HEK293T (cell line): ENCODE results near the gene CCT3.

ENCODE experiments used
- ARNT ChIP-seq: fragments of 450-650 bp; IDR thresholded peaks from 2 replicates; pipeline ENCODE4 v1.6.1; 2017; ENCODE audit warnings: mild to moderate bottlenecking
- BHLHE40 ChIP-seq: fragments of 450-650 bp; IDR thresholded peaks from 2 replicates; pipeline ENCODE4 v1.6.1; 2016; ENCODE audit warnings: mild to moderate bottlenecking, moderate library complexity, borderline replicate concordance
- ELF4 ChIP-seq: fragments of 450-650 bp; IDR thresholded peaks from 2 replicates; pipeline ENCODE4 v1.6.1; 2017; ENCODE audit warnings: antibody characterized with exemption
- FOXA1 ChIP-seq: fragments of 450-650 bp; IDR thresholded peaks from 2 replicates; pipeline ENCODE4 v1.6.1; 2016; ENCODE audit warnings: mild to moderate bottlenecking
- FOXK2 ChIP-seq: fragments of 450-650 bp; IDR thresholded peaks from 2 replicates; pipeline ENCODE4 v1.6.1; 2016; ENCODE audit warnings: mild to moderate bottlenecking
- FOXM1 ChIP-seq: fragments of 450-650 bp; IDR thresholded peaks from 2 replicates; pipeline ENCODE4 v1.6.1; 2017; ENCODE audit warnings: mild to moderate bottlenecking, borderline replicate concordance
- HDGF ChIP-seq: fragments of 450-650 bp; IDR thresholded peaks from 2 replicates; pipeline ENCODE4 v1.6.1; 2017; ENCODE audit warnings: antibody characterized with exemption, borderline replicate concordance
- LEF1 ChIP-seq: fragments of 450-650 bp; IDR thresholded peaks from 2 replicates; pipeline ENCODE4 v1.6.1; 2017; ENCODE audit warnings: mild to moderate bottlenecking, borderline replicate concordance
- NFRKB ChIP-seq: fragments of 450-650 bp; IDR thresholded peaks from 2 replicates; pipeline ENCODE4 v1.6.1; 2016; ENCODE audit warnings: mild to moderate bottlenecking, moderate library complexity
- SP1 ChIP-seq: fragments of 450-650 bp; IDR thresholded peaks from 2 replicates; pipeline ENCODE4 v1.6.1; 2017
- SUZ12 ChIP-seq: fragments of 450-650 bp; IDR thresholded peaks from 2 replicates; pipeline ENCODE4 v1.6.1; 2016; ENCODE audit warnings: mild to moderate bottlenecking
- TARDBP ChIP-seq: fragments of 450-650 bp; IDR thresholded peaks from 2 replicates; pipeline ENCODE4 v1.6.1; 2016
- ZNF384 ChIP-seq: fragments of 450-650 bp; IDR thresholded peaks from 2 replicates; pipeline ENCODE4 v1.6.1; 2016
- TF ChIP-seq, protein P1 (sequence below): fragments of 450-650 bp; IDR thresholded peaks from 2 replicates; pipeline ENCODE4 v1.6.1; 2016

DNA sequence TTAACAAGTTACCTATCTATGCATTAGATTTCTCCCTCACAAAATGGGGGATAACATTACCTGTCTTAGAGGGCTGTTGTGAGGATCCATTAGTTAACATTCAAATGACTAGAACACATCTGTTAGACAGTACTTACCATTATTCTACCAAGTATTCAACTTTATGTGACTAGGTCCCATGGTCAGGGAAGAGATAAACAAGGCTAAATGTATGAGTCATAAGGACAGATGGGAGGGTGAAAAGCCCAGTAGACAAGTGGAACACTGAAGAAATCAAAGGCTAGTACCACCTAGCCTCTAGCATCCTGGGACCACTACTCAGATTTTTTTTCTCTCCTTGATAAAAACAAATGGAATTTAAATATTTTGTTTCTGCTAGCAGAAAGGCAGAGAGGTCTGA, 30.0 kb downstream of the CCT3 start:
- TF ChIP-seq ELF4 = no peak
- no peak for TF ChIP-seq NFRKB
- no peak for TF ChIP-seq ARNT
- TF ChIP-seq SUZ12 = no peak
- no peak for TF ChIP-seq FOXM1
- TF ChIP-seq ZNF384 = no peak
- no peak for TF ChIP-seq BHLHE40
- TF ChIP-seq FOXA1 = no peak
- no peak for TF ChIP-seq HDGF
- TF ChIP-seq FOXK2 = no peak
- TF ChIP-seq, protein P1, sequence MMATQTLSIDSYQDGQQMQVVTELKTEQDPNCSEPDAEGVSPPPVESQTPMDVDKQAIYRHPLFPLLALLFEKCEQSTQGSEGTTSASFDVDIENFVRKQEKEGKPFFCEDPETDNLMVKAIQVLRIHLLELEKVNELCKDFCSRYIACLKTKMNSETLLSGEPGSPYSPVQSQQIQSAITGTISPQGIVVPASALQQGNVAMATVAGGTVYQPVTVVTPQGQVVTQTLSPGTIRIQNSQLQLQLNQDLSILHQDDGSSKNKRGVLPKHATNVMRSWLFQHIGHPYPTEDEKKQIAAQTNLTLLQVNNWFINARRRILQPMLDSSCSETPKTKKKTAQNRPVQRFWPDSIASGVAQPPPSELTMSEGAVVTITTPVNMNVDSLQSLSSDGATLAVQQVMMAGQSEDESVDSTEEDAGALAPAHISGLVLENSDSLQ = no peak
- TF ChIP-seq TARDBP = no peak
- TF ChIP-seq SP1 = no peak
- no peak for TF ChIP-seq LEF1
